ENCODE results near the gene AAK1.
A peak's percentile ranks its signal among the peaks of the same experiment; 100 is the strongest.

AAK1 gene

GRCh38 chr2:69641887-69642708 lies 1.4 kb downstream of the AAK1 start:
- Histone ChIP-seq H3K36me3 (ENCODE audit: low read length) (no peaks in the 10 kb centered on the region), H2AFZ (ENCODE audit: low read depth, low read length, severe bottlenecking) (no peak overlapping the region), H3K27ac (ENCODE audit: low read depth, low read length) (no peak overlapping the region)

GRCh38 chr2:69641471-69641870 lies 2.1 kb downstream of the AAK1 start:
- no peak overlapping the region for H3K4me2 ChIP-seq (ENCODE audit: low read depth, low read length, poor library complexity, severe bottlenecking)
- no peaks in the 10 kb centered on the region for H3K9me3 ChIP-seq (ENCODE audit: insufficient read depth, low read length)
- H4K20me1 ChIP-seq (ENCODE audit: low read depth, low read length): no peaks in the 10 kb centered on the region
- H3K4me3 ChIP-seq (ENCODE audit: insufficient read depth, low read length, poor library complexity, severe bottlenecking): no peak overlapping the region
- TF ChIP-seq CTCF (IDR thresholded peaks at IDR 0.05; ENCODE audit: insufficient read depth, low read length, poor library complexity, severe bottlenecking) (no peak), EZH2phosphoT487 (conservative IDR thresholded peaks at IDR 0.05; ENCODE audit: low read length) (no peak)
- H3K9me2 ChIP-seq (replicated peaks; ENCODE audit: insufficient read depth, low read length): no peaks in the 10 kb centered on the region
- no peaks in the 10 kb centered on the region for H3K36me3 ChIP-seq (ENCODE audit: low read length)
- H3K9ac ChIP-seq (ENCODE audit: low read length): no peak overlapping the region
- no peaks in the 10 kb centered on the region for H3K27me3 ChIP-seq (ENCODE audit: low read length)
- H2AFZ ChIP-seq (ENCODE audit: low read depth, low read length, severe bottlenecking): no peak overlapping the region
- peaks cover 18% of the 10 kb centered on the region for H3F3A ChIP-seq (ENCODE audit: insufficient read depth)
- no peaks in the 10 kb centered on the region for H3K79me2 ChIP-seq (ENCODE audit: insufficient read depth, low read length)
- no peak overlapping the region for H3K27ac ChIP-seq (ENCODE audit: low read depth, low read length)

More at GRCh38 chr2:69641887-69642708, 1.4 kb downstream of the AAK1 start:
- H4K20me1 ChIP-seq (ENCODE audit: low read depth, low read length): no peaks in the 10 kb centered on the region
- peak overlapping the region; percentile 76 for H3K4me2 ChIP-seq (ENCODE audit: low read depth, low read length, poor library complexity, severe bottlenecking)
- no peaks in the 10 kb centered on the region for H3K9me3 ChIP-seq (ENCODE audit: insufficient read depth, low read length)
- TF ChIP-seq EZH2phosphoT487 (conservative IDR thresholded peaks at IDR 0.05; ENCODE audit: low read length) (no peak), CTCF (IDR thresholded peaks at IDR 0.05; ENCODE audit: insufficient read depth, low read length, poor library complexity, severe bottlenecking) (no peak)
- H3K9ac ChIP-seq (ENCODE audit: low read length): no peak overlapping the region
- H3K4me3 ChIP-seq (ENCODE audit: insufficient read depth, low read length, poor library complexity, severe bottlenecking): no peak overlapping the region
- H3K79me2 ChIP-seq (ENCODE audit: insufficient read depth, low read length): no peaks in the 10 kb centered on the region
- H3K9me2 ChIP-seq (replicated peaks; ENCODE audit: insufficient read depth, low read length): no peaks in the 10 kb centered on the region
- peaks cover 19% of the 10 kb centered on the region for H3F3A ChIP-seq (ENCODE audit: insufficient read depth)
- no peaks in the 10 kb centered on the region for H3K27me3 ChIP-seq (ENCODE audit: low read length)

- Histone ChIP-seq H3K9me2 (replicated peaks; ENCODE audit: insufficient read depth, low read length) (no peaks in the 10 kb centered on the region), H3F3A (ENCODE audit: insufficient read depth) (no peaks in the 10 kb centered on the region; the same call in 1 of the 2 replicates), H3K4me2 (ENCODE audit: low read depth, low read length, poor library complexity, severe bottlenecking) (no peak overlapping the region), H4K20me1 (ENCODE audit: low read depth, low read length) (no peaks in the 10 kb centered on the region), H3K27ac (ENCODE audit: low read depth, low read length) (no peak overlapping the region), H3K79me2 (ENCODE audit: insufficient read depth, low read length) (no peaks in the 10 kb centered on the region), H3K9ac (ENCODE audit: low read length) (no peak overlapping the region), H3K4me3 (ENCODE audit: insufficient read depth, low read length, poor library complexity, severe bottlenecking) (no peak overlapping the region), H3K27me3 (ENCODE audit: low read length) (no peaks in the 10 kb centered on the region), H2AFZ (ENCODE audit: low read depth, low read length, severe bottlenecking) (no peak overlapping the region), H3K36me3 (ENCODE audit: low read length) (no peaks in the 10 kb centered on the region), H3K9me3 (ENCODE audit: insufficient read depth, low read length) (no peaks in the 10 kb centered on the region)
- TF ChIP-seq CTCF (IDR thresholded peaks at IDR 0.05; ENCODE audit: insufficient read depth, low read length, poor library complexity, severe bottlenecking) (no peak), EZH2phosphoT487 (conservative IDR thresholded peaks at IDR 0.05; ENCODE audit: low read length) (no peak)
These were observed 4.3 kb downstream of the AAK1 start for GRCh38 chr2:69639266-69639665.
